Sciatic nerve (tissue), 2 donors: ENCODE results near the gene RNU1-4. TPM values are rescaled to one million over a fixed set of nuclear protein-coding genes. Genes with fewer than 3 reads are reported as not detected.
A peak's percentile ranks its signal among the peaks of the same experiment; 100 is the strongest.
"Not testable (repeated sequence)": the region's sequence is repeated elsewhere in the genome, so short reads cannot be mapped to it uniquely, and the experiment has no call there.

Source experiments
- ATAC-seq: fragments of 200-7000 bp; cut with Tn5 transposase; one replicate; pipeline ENCODE4 v1.9.1; 2020; ENCODE audit warnings: mild to moderate bottlenecking, moderate library complexity
- DNase-seq: peaks from one replicate; pipeline ENCODE4 v3.0.0-alpha.2; 2020; ENCODE audit warnings: low spot score
- intact Hi-C: fragments of 100-400 bp; cut with DNase I; formaldehyde crosslinking; loops from one replicate; pipeline ENCODE4 v1.14.2; 2022
- total RNA-seq: library from RNA; stranded (reverse); fragmentation: NEBNext Ultra II Directional; extraction: Animal tissue kit (Norgen Biotek cat#: 25700); gene quantifications from one replicate; pipeline ENCODE4 v1.2.1, GENCODE V29; 2021
- donor health status: DM: no; HTN: no; CAD: no.
- donor health status: DM: no; HTN: no; CAD: no.

The RNU1-4 gene
- total RNA-seq, 1 donor from 2014 or later: 13,769 TPM

- no peak for ATAC-seq
These were observed 18.3 kb upstream of the RNU1-4 start for GRCh38 chr1:16721871-16722641.

DNA sequence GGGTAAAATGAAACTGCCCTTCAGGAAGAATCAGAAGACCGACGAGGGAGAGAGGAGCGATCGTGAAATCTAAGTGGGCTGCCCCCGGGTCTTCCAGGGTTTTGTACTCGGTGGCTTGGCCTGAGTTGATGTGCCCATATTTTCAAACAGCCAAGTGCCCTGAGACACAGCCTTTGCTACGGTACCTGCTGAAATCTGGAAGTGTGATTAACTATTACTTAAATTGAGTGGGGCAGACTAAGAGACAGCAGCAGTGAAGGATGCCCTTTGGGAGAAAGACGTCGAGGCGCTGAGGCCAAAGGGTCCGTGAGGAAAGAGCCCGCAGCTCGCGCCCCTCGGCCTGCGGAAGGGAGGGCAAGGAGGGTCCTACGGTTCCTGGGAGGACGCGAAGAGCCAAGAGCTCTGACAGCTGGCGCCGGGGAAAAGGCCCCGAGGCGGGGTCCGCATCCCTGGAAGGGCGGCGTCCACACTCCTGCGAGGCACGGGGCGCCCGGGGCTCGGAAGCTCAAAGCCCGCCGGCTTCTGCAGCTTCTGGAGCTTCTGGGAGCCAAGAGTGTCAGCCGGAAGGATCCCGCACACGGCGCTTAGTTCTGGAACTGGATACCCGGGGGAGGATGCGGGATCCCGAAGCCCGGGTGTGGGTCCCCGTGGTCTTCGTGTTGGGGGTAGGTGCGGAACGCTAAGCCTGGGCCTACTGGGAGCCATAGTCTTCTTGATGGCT, 15.4 kb upstream of the RNU1-4 start:
- peak; percentile 71 for DNase-seq
- ATAC-seq: peak; percentile 37
- intact Hi-C loops: no loop called here

More at GRCh38 chr1:16721871-16722641, 18.3 kb upstream of the RNU1-4 start:
- intact Hi-C loops: no loop called here
- DNase-seq: no peak

- ATAC-seq: peak; percentile 35
- DNase-seq, intact Hi-C loops: not testable (repeated sequence)
These were observed 14.7 kb upstream of the RNU1-4 start for GRCh38 chr1:16725439-16726245.

DNA sequence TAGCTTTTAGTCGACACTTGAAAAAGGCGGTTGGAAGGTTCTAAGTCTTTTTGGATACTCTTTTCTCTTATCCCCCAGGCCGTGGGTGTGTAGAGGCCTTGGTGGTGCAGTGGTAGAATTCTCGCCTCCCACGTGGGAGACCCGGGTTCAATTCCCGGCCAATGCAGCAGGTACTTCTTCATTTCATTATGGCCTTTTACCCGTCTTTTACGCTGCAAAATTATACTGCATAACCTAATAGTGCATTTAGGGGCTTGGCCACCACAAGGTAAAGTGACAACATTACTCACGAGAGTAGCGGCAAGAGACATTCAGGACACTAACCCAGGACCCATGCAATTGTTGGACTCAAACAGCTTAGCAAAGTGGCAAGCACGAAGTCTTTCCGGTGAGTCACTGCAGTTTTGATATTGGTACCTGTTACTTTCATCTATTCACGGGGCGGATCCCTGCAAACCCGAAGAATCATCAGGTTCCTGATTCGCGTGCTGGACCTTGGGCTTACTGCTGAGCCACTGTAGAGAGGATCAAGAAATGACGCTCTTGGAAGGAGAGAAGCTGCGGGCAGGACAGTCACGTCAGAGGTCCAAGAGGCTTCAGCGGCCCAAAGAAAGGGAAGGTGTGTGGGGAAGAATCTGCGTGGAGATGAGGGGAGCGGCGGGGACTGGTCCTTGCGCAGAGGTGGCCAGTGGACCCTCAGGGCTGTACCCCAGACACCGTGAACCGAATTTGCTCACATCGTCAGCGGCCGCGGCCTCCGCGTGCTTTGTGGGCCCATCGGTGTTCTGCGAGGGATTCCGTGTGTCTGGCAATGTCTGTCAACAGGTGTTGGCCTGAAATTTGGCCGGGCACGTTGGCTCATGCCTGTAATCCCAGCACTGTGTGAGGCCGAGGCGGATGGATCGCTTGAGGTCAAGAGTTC, 12.9 kb upstream of the RNU1-4 start:
- DNase-seq (peak; percentile 72), ATAC-seq (peak; percentile 61)
- intact Hi-C loops: no loop called here

DNA sequence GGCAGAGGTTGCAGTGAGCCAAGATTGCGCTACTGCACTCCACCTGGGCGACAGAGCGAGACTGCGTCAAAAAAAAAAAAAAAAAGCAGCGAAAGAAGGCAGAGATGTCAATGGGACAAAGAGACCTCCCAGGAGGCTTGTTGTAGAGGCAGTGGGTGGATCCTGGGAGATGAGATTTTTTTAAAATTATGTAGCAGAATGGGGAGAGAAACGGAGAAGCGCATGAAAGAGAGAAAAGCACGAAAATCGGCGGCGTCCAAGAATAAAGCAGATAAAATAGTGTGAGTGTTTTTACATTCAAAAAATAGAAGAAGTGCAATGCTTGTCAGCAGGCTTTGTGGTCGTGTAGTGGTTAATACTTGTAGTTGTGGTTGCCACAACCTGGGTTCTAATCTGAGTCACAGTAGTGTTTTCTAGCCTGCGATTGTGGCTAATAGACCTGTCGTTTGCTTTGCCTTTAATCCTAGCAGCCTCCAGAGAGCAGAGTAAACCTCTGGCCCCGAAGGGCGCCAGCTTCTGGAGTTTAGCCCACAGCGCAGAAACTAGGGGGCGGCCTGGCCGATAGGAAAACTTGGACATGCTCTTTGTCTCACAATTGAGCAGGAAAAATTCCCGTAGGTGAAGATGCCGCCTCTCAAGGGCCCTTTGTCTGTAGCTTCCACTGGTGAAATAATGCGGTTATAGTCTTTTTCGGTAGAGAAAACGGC, 11.9 kb upstream of the RNU1-4 start:
- DNase-seq: peak; percentile 61
- intact Hi-C loops, ATAC-seq: not testable (repeated sequence)

GRCh38 chr1:16732254-16732896, 7.9 kb upstream of the RNU1-4 start:
- ATAC-seq, DNase-seq, intact Hi-C loops: not testable (repeated sequence)

DNA sequence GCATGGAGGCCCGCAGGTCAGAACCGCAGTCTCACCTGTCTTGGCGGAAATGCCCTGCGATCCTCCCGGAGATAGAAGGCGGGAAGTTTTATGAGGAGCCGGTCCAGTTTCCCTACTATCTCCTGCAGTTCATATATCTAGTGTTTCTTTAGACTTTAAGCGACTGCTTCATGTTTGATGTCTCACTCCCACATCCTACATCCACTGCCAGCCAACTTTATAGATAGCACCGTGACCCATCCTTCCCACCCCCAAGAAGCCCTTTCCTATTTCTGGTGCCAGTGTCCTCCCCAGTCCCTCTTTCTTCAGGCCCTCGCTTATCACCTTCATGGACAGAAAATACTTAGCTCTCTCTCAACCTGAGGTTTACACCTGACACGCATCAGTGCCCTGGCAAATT, 914 bp downstream of the RNU1-4 start:
- ATAC-seq, intact Hi-C loops, DNase-seq: not testable (repeated sequence)

DNA sequence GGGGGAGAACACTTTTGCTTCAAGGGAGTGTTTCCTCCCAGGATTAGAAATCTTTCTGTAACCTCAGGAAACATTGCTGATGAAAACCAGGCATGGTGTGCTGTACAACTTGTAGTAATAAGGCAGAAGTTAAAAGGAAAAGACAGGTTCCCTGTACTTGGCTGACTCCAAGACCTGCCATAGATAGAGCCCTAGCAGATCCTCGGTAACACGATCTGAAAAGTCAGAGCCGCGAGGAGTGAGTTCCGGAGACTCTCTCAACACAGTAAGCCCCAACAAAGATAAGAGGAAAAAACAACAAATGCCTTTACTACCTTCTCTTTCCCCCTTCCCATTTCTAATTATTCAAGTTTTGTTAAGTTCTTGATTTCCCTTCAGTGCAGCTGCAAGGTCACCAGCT, 7.3 kb downstream of the RNU1-4 start:
- intact Hi-C loops, DNase-seq, ATAC-seq: not testable (repeated sequence)

DNA sequence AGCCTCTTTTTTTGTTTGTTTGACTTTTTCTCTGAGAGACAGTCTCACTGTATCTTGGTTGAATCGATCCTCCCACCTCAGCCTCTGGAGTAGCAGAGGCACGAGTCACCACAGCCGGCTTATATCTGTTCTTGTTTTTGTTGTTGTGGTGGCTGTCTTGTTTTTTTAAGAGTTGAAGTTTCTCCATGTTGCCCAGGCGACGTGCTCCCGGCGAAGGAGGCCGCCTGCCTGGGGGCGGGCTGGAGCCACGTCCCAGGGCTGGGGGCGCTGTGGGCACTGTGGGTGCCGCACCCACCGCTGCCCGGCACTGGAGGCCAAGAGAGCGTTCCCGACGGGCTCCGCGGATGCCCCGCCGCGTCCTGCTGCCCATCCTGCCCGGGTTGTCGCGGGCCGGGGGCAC, 8.4 kb downstream of the RNU1-4 start:
- peak; percentile 44 for ATAC-seq

GRCh38 chr1:16749910-16750888, 9.9 kb downstream of the RNU1-4 start:
- DNase-seq, intact Hi-C loops: not testable (repeated sequence)
- ATAC-seq: peak; percentile 67

More for the DNA sequence above, 8.4 kb downstream of the RNU1-4 start:
- DNase-seq, intact Hi-C loops: not testable (repeated sequence)

- DNase-seq, ATAC-seq, intact Hi-C loops: not testable (repeated sequence)
These were observed 12.5 kb downstream of the RNU1-4 start for GRCh38 chr1:16752770-16753169.

DNA sequence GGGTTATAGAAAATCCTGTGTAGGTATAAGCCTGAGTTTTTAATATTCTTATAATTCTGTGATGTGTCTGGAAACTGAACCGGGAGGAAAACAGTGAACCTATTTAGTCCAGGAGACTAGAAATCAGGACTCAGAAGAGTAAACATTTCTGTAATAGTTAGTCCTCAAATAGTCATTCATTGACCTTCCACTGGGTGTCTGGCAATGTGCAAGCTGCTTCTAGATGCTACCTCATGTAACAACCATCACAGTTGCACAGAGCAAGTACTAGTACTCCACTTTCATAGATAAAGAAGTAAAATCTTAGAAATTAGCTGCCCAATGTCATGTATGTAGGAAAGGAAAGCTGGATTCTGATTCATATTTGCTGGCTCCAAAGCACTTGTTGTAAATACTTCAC, 15.1 kb downstream of the RNU1-4 start:
- DNase-seq, ATAC-seq, intact Hi-C loops: not testable (repeated sequence)

DNA sequence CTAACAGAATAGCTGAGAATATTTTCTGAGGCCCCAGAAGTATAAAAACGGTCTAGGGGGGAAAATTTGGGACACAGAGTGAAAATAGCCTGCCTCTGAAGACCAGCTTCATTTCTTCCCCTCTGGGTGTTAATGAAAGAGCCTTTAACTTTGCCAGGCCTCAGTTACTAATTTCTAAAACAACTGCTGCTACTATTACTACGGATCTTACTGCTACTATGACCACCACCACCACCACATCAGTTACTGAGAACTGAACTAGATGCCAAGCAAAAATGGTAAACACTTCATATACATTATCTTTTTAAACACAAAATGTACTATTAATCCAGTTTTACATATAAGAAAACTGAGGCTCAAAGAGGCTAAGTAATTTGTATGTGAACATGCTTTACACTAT, 15.6 kb downstream of the RNU1-4 start:
- ATAC-seq, DNase-seq, intact Hi-C loops: not testable (repeated sequence)

GRCh38 chr1:16757574-16757973, 17.3 kb downstream of the RNU1-4 start:
- ATAC-seq, DNase-seq, intact Hi-C loops: not testable (repeated sequence)

- DNase-seq, intact Hi-C loops, ATAC-seq: not testable (repeated sequence)
These were observed 17.7 kb downstream of the RNU1-4 start for GRCh38 chr1:16758060-16758459.

- DNase-seq, intact Hi-C loops: not testable (repeated sequence)
- peak; percentile 30 for ATAC-seq
These were observed 18.8 kb downstream of the RNU1-4 start for GRCh38 chr1:16759041-16759493.
